OCI-LY1 (cell line): Measurements from ENCODE around the gene ZNF574.

Experiments
- H2AFZ ChIP-seq: fragments of 200-600 bp; sonication (generic), shearing (Covaris generic); 2 replicates; pipeline ENCODE4 v1.6.0; 2014; ENCODE audit warnings: antibody characterized with exemption, mild to moderate bottlenecking, low read length
- H3F3A ChIP-seq: fragments of 200-600 bp; sonication (generic), shearing (Covaris generic); 2 replicates; pipeline ENCODE4 v1.6.0; 2014; ENCODE audit warnings: mild to moderate bottlenecking, antibody characterized with exemption, low read length, moderate library complexity; ENCODE audit not compliant: insufficient read depth
- H3K27ac ChIP-seq: fragments of 200-600 bp; sonication (generic); 2 replicates; pipeline ENCODE4 v1.5.1; 2014; ENCODE audit warnings: low read length, mixed run types, mild to moderate bottlenecking, low read depth; ENCODE audit not compliant: poor library complexity, severe bottlenecking
- H3K27me3 ChIP-seq: fragments of 200-600 bp; sonication (generic); 2 replicates; pipeline ENCODE4 v1.6.0; 2014; ENCODE audit warnings: antibody characterized with exemption, mild to moderate bottlenecking, low read length, moderate library complexity; ENCODE audit not compliant: insufficient read depth
- H3K36me3 ChIP-seq: fragments of 200-600 bp; sonication (generic); 2 replicates; pipeline ENCODE4 v1.6.1; 2014; ENCODE audit warnings: mild to moderate bottlenecking, antibody characterized with exemption, low read length, moderate library complexity, mixed read lengths; ENCODE audit not compliant: insufficient read depth
- H3K4me1 ChIP-seq: fragments of 200-600 bp; sonication (generic); 2 replicates; pipeline ENCODE4 v1.5.1; 2014; ENCODE audit warnings: mild to moderate bottlenecking, low read length, moderate library complexity; ENCODE audit not compliant: insufficient read depth, severe bottlenecking
- H3K4me2 ChIP-seq: fragments of 200-600 bp; sonication (generic), shearing (Covaris generic); 2 replicates; pipeline ENCODE4 v1.6.1; 2014; ENCODE audit warnings: low read length
- H3K4me3 ChIP-seq: fragments of 200-600 bp; sonication (generic); 2 replicates; pipeline ENCODE4 v1.5.1; 2014; ENCODE audit warnings: low read length, low read depth, mild to moderate bottlenecking, mixed read lengths; ENCODE audit not compliant: poor library complexity, severe bottlenecking
- H3K79me2 ChIP-seq: fragments of 200-600 bp; shearing (Covaris generic); 2 replicates; pipeline ENCODE4 v1.6.1; 2016; ENCODE audit warnings: mixed run types, low read length, mixed read lengths; ENCODE audit not compliant: insufficient read depth
- H3K9ac ChIP-seq: fragments of 200-600 bp; sonication (generic), shearing (Covaris generic); 2 replicates; pipeline ENCODE4 v1.6.1; 2014; ENCODE audit warnings: mild to moderate bottlenecking, low read length, mixed read lengths
- H3K9me2 ChIP-seq: fragments of 200-600 bp; sonication (generic), shearing (Covaris generic); 2 replicates; pipeline ENCODE4 v1.6.1; 2014; ENCODE audit warnings: low read depth, mild to moderate bottlenecking, low read length, mixed read lengths
- H3K9me3 ChIP-seq: fragments of 200-600 bp; shearing (Covaris generic); 2 replicates; pipeline ENCODE4 v1.6.1; 2014; ENCODE audit warnings: low read length, mixed read lengths
- H4K20me1 ChIP-seq: fragments of 200-600 bp; sonication (generic), shearing (Covaris generic); 2 replicates; pipeline ENCODE4 v1.6.0; 2016; ENCODE audit warnings: mild to moderate bottlenecking, low read length; ENCODE audit not compliant: insufficient read depth
- CTCF ChIP-seq: fragments of 200-600 bp; sonication (generic), shearing (Covaris generic); IDR thresholded peaks from 2 replicates; pipeline ENCODE4 v1.5.1; 2017; ENCODE audit warnings: mild to moderate bottlenecking, antibody characterized with exemption, low read length, moderate library complexity, mixed read lengths
- EZH2 ChIP-seq: fragments of 200-600 bp; sonication (generic), shearing (Covaris generic); IDR thresholded peaks from 2 replicates; pipeline ENCODE4 v1.8.0; 2017; ENCODE audit warnings: borderline replicate concordance, mixed run types, mild to moderate bottlenecking, antibody characterized with exemption, low read length, moderate library complexity, mixed read lengths

Gene ZNF574

GRCh38 chr19:42109896-42110295 is 33.9 kb downstream of the ZNF574 start:
- Histone ChIP-seq H3F3A (peaks cover 5% of the 10 kb centered on the region), H3K27ac (peak overlapping the region; percentile 70), H4K20me1 (no peaks in the 10 kb centered on the region), H3K79me2 (no peaks in the 10 kb centered on the region), H3K4me1 (peaks cover 32% of the 10 kb centered on the region), H3K9me3 (no peaks in the 10 kb centered on the region), H3K4me2 (no peak overlapping the region), H3K36me3 (peaks cover 4% of the 10 kb centered on the region; the same call in 1 of the 2 replicates), H3K4me3 (no peak overlapping the region), H2AFZ (no peak overlapping the region), H3K27me3 (no peaks in the 10 kb centered on the region), H3K9ac (no peak overlapping the region), H3K9me2 (no peaks in the 10 kb centered on the region)
- TF ChIP-seq CTCF (no peak), EZH2 (no peak)

GRCh38 chr19:42110658-42111057 is 34.7 kb downstream of the ZNF574 start:
- peaks cover 6% of the 10 kb centered on the region for H3F3A ChIP-seq

GRCh38 chr19:42111384-42111783 is 35.4 kb downstream of the ZNF574 start:
- Histone ChIP-seq H3K27me3 (no peaks in the 10 kb centered on the region), H3K4me3 (no peak overlapping the region), H3F3A (peaks cover 8% of the 10 kb centered on the region)

More at GRCh38 chr19:42110658-42111057, 34.7 kb downstream of the ZNF574 start:
- H3K4me1 ChIP-seq, result peaks cover 40% of the 10 kb centered on the region
- no peaks in the 10 kb centered on the region for H4K20me1 ChIP-seq
- no peaks in the 10 kb centered on the region for H3K79me2 ChIP-seq
- no peaks in the 10 kb centered on the region for H3K9me3 ChIP-seq
- H3K27me3 ChIP-seq, result no peaks in the 10 kb centered on the region
- no peak overlapping the region for H3K4me3 ChIP-seq
- peaks cover 4% of the 10 kb centered on the region; the same call in 1 of the 2 replicates for H3K36me3 ChIP-seq
- no peak overlapping the region for H2AFZ ChIP-seq
- no peak for TF ChIP-seq EZH2
- no peak for TF ChIP-seq CTCF
- no peak overlapping the region for H3K9ac ChIP-seq
- peak overlapping the region; percentile 30 for H3K27ac ChIP-seq
- H3K9me2 ChIP-seq, result no peaks in the 10 kb centered on the region
- no peak overlapping the region for H3K4me2 ChIP-seq

More at GRCh38 chr19:42111384-42111783, 35.4 kb downstream of the ZNF574 start:
- H3K9me3 ChIP-seq, result no peaks in the 10 kb centered on the region
- no peaks in the 10 kb centered on the region for H4K20me1 ChIP-seq
- H3K79me2 ChIP-seq, result no peaks in the 10 kb centered on the region
- TF ChIP-seq EZH2 (no peak), CTCF (no peak)
- no peaks in the 10 kb centered on the region for H3K9me2 ChIP-seq
- H3K27ac ChIP-seq, result no peak overlapping the region
- no peak overlapping the region for H3K9ac ChIP-seq
- peaks cover 12% of the 10 kb centered on the region; the same call in 1 of the 2 replicates for H3K36me3 ChIP-seq
- no peak overlapping the region for H2AFZ ChIP-seq
- H3K4me1 ChIP-seq, result peaks cover 47% of the 10 kb centered on the region
- H3K4me2 ChIP-seq, result no peak overlapping the region
